HG03469 (cell line): ENCODE measurements around the gene MYO1H.
"Not testable (repeated sequence)": the region's sequence is repeated elsewhere in the genome, so short reads cannot be mapped to it uniquely, and the experiment has no call there.

Experiments used
- ATAC-seq: cut with Tn5 transposase; IDR thresholded peaks from one replicate; pipeline ENCODE4 v1.9.1; 2021; ENCODE audit warnings: mild to moderate bottlenecking, moderate library complexity, moderate number of reproducible peaks; ENCODE audit not compliant: unreplicated experiment

The MYO1H gene

DNA sequence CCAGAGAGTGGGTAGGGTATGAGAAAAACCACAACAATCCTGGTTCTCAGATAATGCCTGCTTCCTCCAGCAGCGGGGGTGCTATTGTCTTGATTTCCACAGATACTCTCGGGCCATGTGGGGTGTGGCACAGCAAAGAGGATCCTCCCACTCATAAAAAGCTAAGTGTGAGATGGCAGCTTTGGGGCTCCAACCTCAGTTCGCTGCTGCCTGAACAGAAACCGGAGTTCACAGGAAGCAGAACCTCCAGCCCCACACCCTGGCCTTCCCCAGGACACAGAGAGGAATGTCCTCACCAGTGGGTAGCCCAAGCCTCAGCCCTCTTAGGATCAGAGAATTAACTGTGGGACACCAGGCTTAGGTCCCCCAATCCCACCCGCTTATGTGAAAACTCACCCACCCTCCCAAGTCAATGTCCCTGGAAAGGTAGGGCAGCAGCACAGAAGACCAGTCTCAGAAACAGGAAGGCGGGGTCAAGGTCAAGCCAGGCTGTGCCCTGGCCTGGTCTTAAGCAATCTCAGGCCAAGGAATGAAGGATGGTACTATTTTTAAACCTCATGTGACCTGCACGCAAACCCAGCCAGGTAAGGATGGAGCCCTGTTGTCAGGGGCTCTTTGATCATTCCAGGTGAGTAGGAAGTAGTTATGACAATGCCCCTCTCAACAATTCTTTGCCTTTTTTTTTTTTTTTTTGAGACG lies 120.4 kb downstream of the MYO1H start:
- no peak for ATAC-seq

DNA sequence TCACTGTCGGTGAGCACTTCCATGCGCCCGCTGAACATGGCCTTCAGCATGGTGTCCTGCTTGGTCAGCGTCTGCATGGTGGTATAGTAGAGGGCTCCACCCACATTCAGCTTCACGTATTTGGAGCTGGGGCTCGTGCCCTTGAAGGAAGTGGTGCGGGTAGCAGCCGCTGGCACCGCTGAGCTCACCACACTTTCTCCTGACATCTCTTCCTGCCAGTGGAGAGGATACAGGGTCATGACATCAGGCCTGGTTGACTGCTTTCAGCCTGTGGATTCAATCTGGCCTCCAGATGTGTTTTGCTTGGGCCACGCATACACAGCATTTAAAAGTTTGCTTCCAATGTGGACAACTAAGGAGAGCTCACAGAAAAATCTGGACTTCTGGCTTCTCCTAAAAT lies 121.8 kb downstream of the MYO1H start:
- ATAC-seq: no peak

GRCh38 chr12:109473006-109473405 lies 125.3 kb downstream of the MYO1H start:
- ATAC-seq: no peak

GRCh38 chr12:109473526-109474270 lies 126.0 kb downstream of the MYO1H start:
- ATAC-seq: not testable (repeated sequence)

DNA sequence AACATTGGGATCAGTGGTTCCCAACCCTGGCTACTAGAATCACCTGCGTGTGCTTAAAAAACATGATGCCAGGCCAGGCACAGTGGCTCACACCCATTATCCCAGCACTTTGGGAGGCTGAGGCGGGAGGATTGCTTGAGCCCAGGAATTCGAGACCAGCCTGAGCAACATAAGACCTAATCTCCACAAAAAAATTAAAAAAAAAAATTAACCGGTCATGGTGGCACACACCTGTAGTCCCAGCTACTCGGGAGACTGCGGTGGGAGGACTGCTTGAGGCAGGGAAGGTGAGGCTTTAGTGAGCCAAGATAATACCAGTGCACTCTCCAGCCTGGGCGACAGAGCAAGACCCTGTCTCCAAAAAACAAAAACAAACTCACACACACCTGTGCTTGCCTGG lies 127.4 kb downstream of the MYO1H start:
- no peak for ATAC-seq

DNA sequence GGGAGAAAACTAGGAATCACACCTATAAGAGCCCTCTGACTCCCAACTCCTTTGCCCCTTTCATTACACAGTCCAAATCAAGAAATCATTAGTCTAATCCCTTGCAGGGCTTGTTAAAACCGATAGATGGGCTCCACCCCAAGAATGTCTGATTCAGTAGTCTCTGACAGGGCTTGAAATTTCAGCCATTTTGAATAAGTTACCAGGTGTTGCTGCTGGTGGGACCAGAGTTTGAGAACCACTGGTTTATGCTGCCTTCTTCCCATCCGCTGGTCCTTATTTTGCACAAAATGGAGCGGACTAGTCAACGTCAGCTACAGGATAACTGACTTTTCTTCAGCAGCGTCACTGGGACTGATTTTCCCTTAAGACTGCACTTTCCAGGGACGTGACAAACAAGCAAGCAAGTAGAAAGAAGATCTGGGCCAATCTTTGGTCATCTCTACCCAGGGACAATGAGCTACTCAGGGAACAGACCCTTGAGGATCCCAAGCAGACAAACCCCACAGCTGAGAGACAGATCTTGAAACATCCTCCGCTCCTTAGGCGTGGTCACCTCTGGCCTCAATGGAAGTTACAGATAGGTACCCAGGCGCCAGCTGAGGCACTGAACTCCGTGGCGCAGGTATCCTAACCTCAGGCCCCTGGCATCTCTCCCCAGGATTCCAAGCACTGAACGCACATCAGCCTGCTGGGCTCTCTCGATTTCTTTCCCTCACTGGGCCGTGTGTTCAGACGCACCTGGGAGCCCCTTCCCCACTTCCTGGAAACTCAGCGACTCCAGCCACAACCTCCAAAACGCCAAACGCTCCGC lies 128.5 kb downstream of the MYO1H start:
- ATAC-seq: no peak

GRCh38 chr12:109476807-109477184 lies 129.1 kb downstream of the MYO1H start:
- no peak for ATAC-seq

DNA sequence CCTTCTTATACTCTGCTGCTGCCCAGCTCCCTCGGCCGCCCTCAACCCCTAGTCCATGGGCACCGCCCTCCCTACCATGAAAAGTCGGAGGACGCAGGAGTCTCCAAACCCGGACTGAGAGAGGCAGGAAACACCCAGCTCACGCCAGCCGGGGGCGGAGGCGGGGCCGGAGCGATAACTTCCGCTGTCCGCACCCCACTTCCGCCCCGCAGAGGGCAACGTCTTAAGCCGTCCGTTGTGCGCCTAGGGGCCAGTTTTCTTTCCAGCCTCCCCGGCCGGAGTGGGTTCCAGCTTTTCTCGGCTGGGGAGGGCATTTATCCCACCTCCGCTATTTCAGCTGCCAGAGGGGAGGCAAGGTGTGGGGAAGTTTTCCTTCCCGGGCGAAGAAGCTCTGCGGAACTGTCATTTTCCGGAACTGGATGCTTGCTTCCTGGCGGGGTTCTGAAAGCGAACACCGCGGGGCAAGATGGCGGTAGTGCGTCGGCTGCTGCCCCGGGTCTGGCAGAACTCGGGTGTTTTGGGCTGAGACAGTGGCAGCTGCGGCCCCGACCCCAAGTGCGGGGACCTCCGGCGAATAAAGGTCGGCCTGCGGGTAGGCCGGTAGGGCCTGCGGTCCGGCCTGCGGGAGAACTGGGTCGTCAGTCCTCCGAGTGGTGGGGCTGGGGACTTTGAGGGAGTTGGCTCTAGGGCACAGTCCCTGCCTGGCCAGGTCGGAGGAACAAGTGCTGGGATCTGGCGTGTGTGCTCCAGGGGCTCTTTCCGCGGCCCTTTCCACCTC lies 129.7 kb downstream of the MYO1H start, which contains the start of the genes KCTD10 and UBE3B:
Gene KCTD10 (minus strand): TSS at position 116 of the 778 bp plus-strand sequence. CDS start 38 bp downstream, at position 78.
Gene UBE3B (plus strand): TSS at position 450 of the 778 bp plus-strand sequence. CDS start 5,918 bp downstream, outside the sequence.
- peak; percentile 79 for ATAC-seq

- no peak for ATAC-seq
These were observed 130.2 kb downstream of the MYO1H start for GRCh38 chr12:109477963-109478315.

DNA sequence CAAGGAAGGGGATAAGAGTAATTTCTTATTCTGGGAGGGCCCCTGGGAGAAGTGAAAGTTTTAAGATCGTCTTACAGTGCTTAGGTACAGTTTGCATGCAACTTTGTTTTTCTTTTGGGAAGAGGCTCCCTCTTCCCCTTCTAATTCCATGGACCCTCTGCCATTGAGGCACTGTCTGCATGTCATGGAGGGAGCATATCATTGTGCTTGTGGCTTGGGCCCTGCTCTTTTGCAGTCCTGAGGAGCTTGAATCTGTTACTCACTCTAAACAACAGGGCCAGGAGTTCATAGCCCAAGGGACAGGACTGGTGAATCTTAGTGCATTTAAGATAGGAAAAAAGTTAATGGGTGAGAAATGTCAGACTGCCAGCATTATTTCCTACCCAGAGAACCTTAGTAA lies 132.1 kb downstream of the MYO1H start:
- no peak for ATAC-seq

DNA sequence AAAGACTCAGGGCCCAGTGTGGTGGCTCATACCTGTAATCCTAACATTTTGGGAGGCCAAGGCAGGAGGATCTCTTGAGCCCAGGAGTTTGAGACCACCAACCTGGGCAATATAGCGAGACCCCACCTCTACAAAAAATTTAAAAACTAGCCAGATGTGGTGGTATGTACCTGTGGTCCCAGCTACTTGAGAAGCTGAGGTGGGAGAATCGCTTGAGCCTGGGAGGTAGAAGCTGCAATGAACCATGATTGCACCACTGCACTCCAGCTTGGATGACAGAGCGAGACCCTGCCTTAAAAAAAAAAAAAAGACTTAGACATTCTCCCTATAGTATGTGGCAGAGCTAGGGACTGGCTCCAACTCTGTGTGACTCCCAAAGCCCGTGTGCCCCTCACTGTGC lies 132.7 kb downstream of the MYO1H start:
- ATAC-seq: no peak

GRCh38 chr12:109481863-109482262 lies 134.2 kb downstream of the MYO1H start:
- ATAC-seq: no peak

- no peak for ATAC-seq
These were observed 134.8 kb downstream of the MYO1H start for GRCh38 chr12:109482491-109482890.

GRCh38 chr12:109482894-109483293 lies 135.2 kb downstream of the MYO1H start:
- ATAC-seq: no peak

DNA sequence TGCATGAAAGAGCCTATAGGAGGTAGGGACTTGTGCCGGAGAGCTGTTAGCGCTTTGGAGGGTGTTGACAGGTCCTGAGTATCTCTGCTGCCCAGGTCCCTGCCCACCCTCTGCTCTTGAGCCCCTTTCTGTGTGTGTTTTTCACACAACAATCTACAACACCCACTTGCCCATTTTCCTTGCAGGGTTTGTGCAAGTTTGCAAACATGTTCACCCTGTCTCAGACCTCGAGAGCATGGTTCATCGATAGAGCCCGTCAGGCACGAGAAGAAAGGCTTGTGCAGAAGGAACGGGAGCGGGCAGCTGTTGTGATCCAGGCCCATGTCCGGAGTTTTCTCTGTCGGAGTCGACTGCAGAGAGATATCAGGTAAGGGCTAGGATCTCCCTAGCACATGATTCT lies 135.6 kb downstream of the MYO1H start:
- no peak for ATAC-seq

DNA sequence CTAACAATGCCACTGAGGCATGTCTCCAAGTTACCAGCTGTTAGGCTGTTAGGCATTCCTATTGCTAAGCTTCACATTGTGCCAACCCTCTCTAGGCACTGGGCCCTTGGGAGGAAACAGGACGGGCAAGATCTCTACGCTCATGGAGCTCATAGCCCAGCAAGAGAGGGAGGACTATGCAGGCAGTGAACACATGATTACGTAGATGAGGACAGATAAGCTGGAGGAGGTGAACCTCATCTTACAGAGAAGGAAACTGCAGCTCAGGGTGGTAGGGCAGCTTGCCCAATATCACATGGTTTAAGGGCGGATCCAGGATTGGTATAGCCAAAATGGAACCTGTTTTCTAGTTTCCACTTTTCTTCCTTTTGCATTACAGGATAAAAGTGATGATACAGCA lies 137.5 kb downstream of the MYO1H start:
- no peak for ATAC-seq

DNA sequence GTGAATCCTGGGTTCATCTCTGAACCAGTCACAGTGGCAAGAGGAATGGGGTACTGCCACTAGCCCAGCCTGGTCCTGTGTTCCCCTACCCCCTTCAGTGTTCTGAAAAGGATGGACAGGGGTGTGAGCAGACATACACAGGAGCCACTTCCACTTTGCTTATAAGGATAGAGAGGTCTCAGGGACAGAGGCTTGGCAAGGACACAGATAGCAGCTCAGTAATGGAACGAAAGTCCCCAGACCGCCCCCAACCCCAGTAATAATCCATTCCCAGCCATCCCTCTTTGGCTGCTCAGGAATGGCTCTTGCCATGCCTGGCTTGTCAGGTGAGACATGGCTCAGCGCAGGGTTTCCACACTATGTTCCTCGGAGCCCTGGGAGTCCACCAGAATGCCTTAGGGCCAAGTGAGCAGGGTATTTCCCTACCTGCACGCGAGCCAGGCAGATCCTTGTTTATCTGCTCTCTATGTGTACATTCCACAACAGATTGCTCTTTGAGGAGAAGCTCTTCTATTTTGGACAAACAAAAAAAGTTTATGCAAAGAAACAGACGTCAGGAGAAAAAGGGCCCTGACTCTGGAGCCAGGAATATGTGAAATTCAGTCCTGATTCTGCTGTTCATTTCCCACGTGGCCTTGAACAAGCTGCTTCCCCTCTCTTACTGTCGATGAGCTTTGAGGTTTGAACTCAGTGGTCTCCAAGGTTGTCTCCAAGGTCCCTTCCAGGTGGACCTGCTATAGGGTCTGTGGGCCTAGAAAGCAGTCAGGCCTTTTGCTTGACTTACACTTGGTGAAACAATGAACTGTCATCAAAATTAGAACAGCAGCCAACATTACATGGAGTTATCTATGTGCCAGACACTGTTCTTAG lies 139.7 kb downstream of the MYO1H start:
- ATAC-seq: no peak

DNA sequence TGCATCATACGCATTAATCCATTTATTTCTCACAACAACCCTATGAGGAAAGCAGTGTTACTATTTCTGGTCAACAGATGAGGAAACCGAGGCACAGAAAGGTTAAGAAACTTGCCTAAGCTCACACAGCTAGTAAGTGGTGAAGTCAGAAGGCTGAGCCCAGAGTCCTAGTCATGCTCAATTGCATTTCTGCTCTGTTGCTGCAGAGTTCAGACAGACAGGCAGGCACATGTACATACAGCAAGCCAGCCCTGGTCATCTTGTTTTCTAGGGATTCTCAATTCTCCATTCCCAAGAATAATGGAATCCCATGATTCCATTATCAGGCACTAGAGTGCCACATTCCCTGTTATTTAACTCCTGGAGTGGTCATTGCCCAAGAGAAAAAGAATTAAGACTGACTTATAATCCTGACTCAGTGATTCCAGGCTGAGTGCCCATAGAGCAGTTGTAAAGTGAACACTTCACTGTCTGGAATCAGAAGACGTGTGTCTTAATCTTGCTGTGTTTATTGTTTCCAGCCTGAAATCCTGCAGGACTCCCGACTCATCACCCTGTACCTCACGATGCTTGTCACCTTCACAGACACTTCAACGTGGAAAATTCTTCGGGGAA lies 140.5 kb downstream of the MYO1H start:
- no peak for ATAC-seq
